H9 (cell line): ENCODE measurements around the gene FLVCR2. TPM values are rescaled to one million over a fixed set of nuclear protein-coding genes. Genes with fewer than 3 reads are reported as not detected.

Experiments
- DNase-seq: peaks from one replicate; pipeline ENCODE4 v3.0.0-alpha.2; 2017
- H2AFZ ChIP-seq: one replicate; pipeline ENCODE4 v1.6.1; 2013; ENCODE audit warnings: mild to moderate bottlenecking, low read length, control low read depth, moderate library complexity
- H2AK5ac ChIP-seq: 2 replicates; pipeline ENCODE4 v1.6.1; 2013; ENCODE audit warnings: low read length, control low read depth, mixed read lengths; ENCODE audit not compliant: insufficient read length
- H2BK120ac ChIP-seq: one replicate; pipeline ENCODE4 v1.6.1; 2013; ENCODE audit warnings: low read depth, mild to moderate bottlenecking, low read length, control low read depth, inconsistent platforms; ENCODE audit not compliant: poor library complexity, severe bottlenecking
- H2BK12ac ChIP-seq: 2 replicates; pipeline ENCODE4 v1.6.1; 2013; ENCODE audit warnings: low read length, control low read depth, mixed read lengths, low read depth; ENCODE audit not compliant: insufficient read length
- H2BK15ac ChIP-seq: 2 replicates; pipeline ENCODE4 v1.6.1; 2013; ENCODE audit warnings: low read depth, low read length, control low read depth
- H2BK20ac ChIP-seq: one replicate; pipeline ENCODE4 v1.6.1; 2013; ENCODE audit warnings: low read depth, mild to moderate bottlenecking, low read length, control low read depth, inconsistent platforms; ENCODE audit not compliant: poor library complexity, severe bottlenecking
- H2BK5ac ChIP-seq: 2 replicates; pipeline ENCODE4 v1.6.1; 2013; ENCODE audit warnings: low read length, control low read depth, mixed read lengths; ENCODE audit not compliant: insufficient read length
- H3K14ac ChIP-seq: 2 replicates; pipeline ENCODE4 v1.6.1; 2013; ENCODE audit warnings: low read length, control low read depth; ENCODE audit not compliant: insufficient read depth
- H3K18ac ChIP-seq: 2 replicates; pipeline ENCODE4 v1.6.1; 2013; ENCODE audit warnings: low read depth, mild to moderate bottlenecking, mixed read lengths, low read length, control low read depth; ENCODE audit not compliant: insufficient read length
- H3K23ac ChIP-seq: 2 replicates; pipeline ENCODE4 v1.6.1; 2013; ENCODE audit warnings: low read length, control low read depth, mixed read lengths, low read depth; ENCODE audit not compliant: insufficient read length
- H3K23me2 ChIP-seq: 2 replicates; pipeline ENCODE4 v1.6.1; 2013; ENCODE audit warnings: low read depth, mild to moderate bottlenecking, mixed read lengths, low read length, control low read depth; ENCODE audit not compliant: insufficient read length, poor library complexity, severe bottlenecking
- H3K27ac ChIP-seq: 2 replicates; pipeline ENCODE4 v1.5.1; 2013; ENCODE audit warnings: low read length, control low read depth, mixed read lengths, low read depth; ENCODE audit not compliant: insufficient read length
- H3K27me3 ChIP-seq: 2 replicates; pipeline ENCODE4 v1.6.1; 2013; ENCODE audit warnings: low read length, control low read depth, inconsistent platforms; ENCODE audit not compliant: insufficient read depth
- H3K4ac ChIP-seq: 2 replicates; pipeline ENCODE4 v1.6.1; 2013; ENCODE audit warnings: low read depth, mild to moderate bottlenecking, control low read depth, inconsistent platforms, low read length, moderate library complexity
- H3K4me1 ChIP-seq: 2 replicates; pipeline ENCODE4 v1.6.1; 2013; ENCODE audit warnings: low read length, control low read depth, inconsistent platforms; ENCODE audit not compliant: insufficient read depth
- H3K4me2 ChIP-seq: 2 replicates; pipeline ENCODE4 v1.6.1; 2013; ENCODE audit warnings: low read length, control low read depth, mixed read lengths; ENCODE audit not compliant: insufficient read length, insufficient read depth
- H3K56ac ChIP-seq: 2 replicates; pipeline ENCODE4 v1.6.1; 2013; ENCODE audit warnings: low read depth, mild to moderate bottlenecking, mixed read lengths, low read length, control low read depth; ENCODE audit not compliant: insufficient read length
- H3K79me1 ChIP-seq: 2 replicates; pipeline ENCODE4 v1.6.1; 2013; ENCODE audit warnings: low read depth, mild to moderate bottlenecking, moderate library complexity, low read length, control low read depth, inconsistent platforms; ENCODE audit not compliant: insufficient read depth, poor library complexity, severe bottlenecking
- H3K79me2 ChIP-seq: 2 replicates; pipeline ENCODE4 v1.6.1; 2013; ENCODE audit warnings: low read length, control low read depth, inconsistent platforms; ENCODE audit not compliant: insufficient read depth
- H3K9ac ChIP-seq: 2 replicates; pipeline ENCODE4 v1.6.1; 2013; ENCODE audit warnings: low read length, control low read depth, mixed read lengths; ENCODE audit not compliant: insufficient read length; ENCODE audit errors: extremely low read depth
- H3K9me3 ChIP-seq: one replicate; pipeline ENCODE4 v1.6.1; 2013; ENCODE audit warnings: low read depth, low read length, inconsistent platforms; ENCODE audit not compliant: control insufficient read depth
- H3T11ph ChIP-seq: one replicate; pipeline ENCODE4 v1.6.1; 2013; ENCODE audit warnings: mild to moderate bottlenecking, low read length, control low read depth, inconsistent platforms
- H4K20me1 ChIP-seq: one replicate; pipeline ENCODE4 v1.6.1; 2013; ENCODE audit not compliant: control insufficient read depth, insufficient read length, insufficient read depth
- H4K5ac ChIP-seq: 2 replicates; pipeline ENCODE4 v1.6.1; 2013; ENCODE audit warnings: low read depth, mild to moderate bottlenecking, mixed read lengths, low read length, control low read depth; ENCODE audit not compliant: insufficient read length
- H4K8ac ChIP-seq: replicated peaks from 2 replicates; pipeline ENCODE4 v1.6.1; 2013; ENCODE audit warnings: low read length, control low read depth, mixed read lengths, low read depth; ENCODE audit not compliant: insufficient read length
- H4K91ac ChIP-seq: 2 replicates; pipeline ENCODE4 v1.6.1; 2013; ENCODE audit warnings: low read depth, mild to moderate bottlenecking, moderate library complexity, mixed read lengths, low read length, control low read depth; ENCODE audit not compliant: insufficient read length
- H3K27ac Mint-ChIP-seq, 3 experiments: 2 replicates in 2 of 3; 3 replicates in 1 of 3; pipeline ENCODE4 v1.8.0; 2020 to 2021; ENCODE audit warnings: mixed read lengths in 3 of 3, mild to moderate bottlenecking in 1 of 3, moderate library complexity in 1 of 3
- H3K27me3 Mint-ChIP-seq: 2 replicates; pipeline ENCODE4 v1.8.0; 2021; ENCODE audit warnings: low read depth, mild to moderate bottlenecking, moderate library complexity, mixed read lengths
- H3K36me3 Mint-ChIP-seq, 3 experiments: 2 replicates in 2 of 3; 3 replicates in 1 of 3; pipeline ENCODE4 v1.8.0; 2020 to 2021; ENCODE audit warnings: low read depth in 3 of 3, mixed read lengths in 3 of 3; ENCODE audit not compliant: insufficient read depth in 1 of 3
- H3K4me1 Mint-ChIP-seq, 2 experiments: 2 replicates each; pipeline ENCODE4 v1.8.0; 2020; ENCODE audit warnings: mixed read lengths in 2 of 2
- H3K4me3 Mint-ChIP-seq, 2 experiments: 2 replicates in 1 of 2; 3 replicates in 1 of 2; pipeline ENCODE4 v1.8.0; 2020 to 2021; ENCODE audit warnings: mild to moderate bottlenecking in 2 of 2, mixed read lengths in 2 of 2, moderate library complexity in 1 of 2
- H3K9me3 Mint-ChIP-seq, 2 experiments: 2 replicates in 1 of 2; 3 replicates in 1 of 2; pipeline ENCODE4 v1.8.0; 2020; ENCODE audit warnings: mild to moderate bottlenecking in 2 of 2, mixed read lengths in 2 of 2, moderate library complexity in 1 of 2
- WGBS: extraction: QIAGEN DNeasy Blood & Tissue Kit; methylation state at CpG from one replicate; pipeline ENCODE4 v1.1.7; 2013; ENCODE audit warnings: missing lambda C conversion rate, low lambda C conversion rate, mixed read lengths; ENCODE audit not compliant: insufficient read length; ENCODE audit errors: extremely low coverage; 5-methylcytosine and 5-hydroxymethylcytosine counted together
- total RNA-seq: library from RNA; stranded (reverse); gene quantifications from 2 replicates; pipeline ENCODE4 v1.2.1, GENCODE V29; 2021
- TF ChIP-seq, protein P1 (sequence below): fragments of 200-600 bp; sonication (generic); conservative IDR thresholded peaks from 3 replicates; pipeline ENCODE4 v1.8.0; 2021; ENCODE audit warnings: antibody characterized with exemption, mild to moderate bottlenecking

The FLVCR2 gene
- total RNA-seq, 1 experiment from 2014 or later, result 7.1 TPM

DNA sequence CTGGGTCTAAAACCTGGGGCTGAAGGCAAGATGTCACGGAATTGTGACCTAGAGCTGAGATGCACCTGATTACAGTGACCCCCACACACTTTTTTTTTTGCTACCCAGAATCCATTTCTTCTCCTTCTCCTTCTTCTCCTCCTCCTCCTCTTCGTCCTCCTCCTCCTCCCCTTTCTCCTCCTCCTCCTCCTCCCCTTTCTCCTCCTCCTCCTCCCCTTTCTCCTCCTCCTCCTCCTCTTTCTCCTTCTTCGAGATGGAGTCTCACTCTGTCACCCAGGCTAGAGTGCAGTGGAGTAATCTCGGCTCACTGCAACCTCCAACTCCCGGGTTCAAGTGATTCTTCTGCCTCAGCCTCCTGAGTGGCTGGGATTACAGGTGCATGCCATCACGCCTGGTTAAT is 19.4 kb upstream of the FLVCR2 start:
- TF ChIP-seq, protein P1, sequence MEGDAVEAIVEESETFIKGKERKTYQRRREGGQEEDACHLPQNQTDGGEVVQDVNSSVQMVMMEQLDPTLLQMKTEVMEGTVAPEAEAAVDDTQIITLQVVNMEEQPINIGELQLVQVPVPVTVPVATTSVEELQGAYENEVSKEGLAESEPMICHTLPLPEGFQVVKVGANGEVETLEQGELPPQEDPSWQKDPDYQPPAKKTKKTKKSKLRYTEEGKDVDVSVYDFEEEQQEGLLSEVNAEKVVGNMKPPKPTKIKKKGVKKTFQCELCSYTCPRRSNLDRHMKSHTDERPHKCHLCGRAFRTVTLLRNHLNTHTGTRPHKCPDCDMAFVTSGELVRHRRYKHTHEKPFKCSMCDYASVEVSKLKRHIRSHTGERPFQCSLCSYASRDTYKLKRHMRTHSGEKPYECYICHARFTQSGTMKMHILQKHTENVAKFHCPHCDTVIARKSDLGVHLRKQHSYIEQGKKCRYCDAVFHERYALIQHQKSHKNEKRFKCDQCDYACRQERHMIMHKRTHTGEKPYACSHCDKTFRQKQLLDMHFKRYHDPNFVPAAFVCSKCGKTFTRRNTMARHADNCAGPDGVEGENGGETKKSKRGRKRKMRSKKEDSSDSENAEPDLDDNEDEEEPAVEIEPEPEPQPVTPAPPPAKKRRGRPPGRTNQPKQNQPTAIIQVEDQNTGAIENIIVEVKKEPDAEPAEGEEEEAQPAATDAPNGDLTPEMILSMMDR, result no peak
- WGBS, result no CpG with 5 or more reads among the region's 6 CpGs
- Mint-ChIP-seq H3K27me3 (peaks cover 11% of the 10 kb centered on the region), H3K36me3 (peaks cover 0 to 5% (median 0%) of the 10 kb centered on the region in 3 experiments; a peak in 2 of 7 replicates), H3K9me3 (peaks cover 0 to 10% of the 10 kb centered on the region in 2 experiments; a peak in 4 of 5 replicates), H3K4me3 (no peak overlapping the region), H3K27ac (no peak overlapping the region), H3K4me1 (peaks cover 14 to 24% of the 10 kb centered on the region in 2 experiments)
- no peak overlapping the region for H3K27ac ChIP-seq
- no peak overlapping the region for H2AK5ac ChIP-seq
- no peaks in the 10 kb centered on the region for H3K27me3 ChIP-seq
- H2BK12ac ChIP-seq, result no peak overlapping the region
- no peak overlapping the region for H3K4me2 ChIP-seq
- no peaks in the 10 kb centered on the region for H3K9me3 ChIP-seq
- H3K9ac ChIP-seq, result no peak overlapping the region
- H2BK20ac ChIP-seq, result no peak overlapping the region
- no peak overlapping the region for H2BK15ac ChIP-seq
- no peak for DNase-seq
- no peak overlapping the region for H3K56ac ChIP-seq
- no peaks in the 10 kb centered on the region for H4K20me1 ChIP-seq
- H2BK5ac ChIP-seq, result no peak overlapping the region
- no peak overlapping the region for H3T11ph ChIP-seq
- H3K18ac ChIP-seq, result no peak overlapping the region
- H3K14ac ChIP-seq, result no peak overlapping the region
- H2AFZ ChIP-seq, result no peak overlapping the region
- no peak overlapping the region for H4K8ac ChIP-seq
- H3K23me2 ChIP-seq, result no peaks in the 10 kb centered on the region
- no peak overlapping the region for H2BK120ac ChIP-seq
- H3K79me2 ChIP-seq, result no peaks in the 10 kb centered on the region
- H4K91ac ChIP-seq, result no peak overlapping the region
- H3K4ac ChIP-seq, result no peak overlapping the region
- H3K23ac ChIP-seq, result no peak overlapping the region
- H3K79me1 ChIP-seq, result no peaks in the 10 kb centered on the region
- no peak overlapping the region for H4K5ac ChIP-seq
- H3K4me1 ChIP-seq, result 0 out of 2 replicates have a peak, but pooled peaks cover 3% of the 10 kb centered on the region
